HG03060 (cell line): Measurements from ENCODE around the gene SNRNP25.

ENCODE experiments used
- ATAC-seq: cut with Tn5 transposase; IDR thresholded peaks from one replicate; pipeline ENCODE4 v1.9.1; 2021; ENCODE audit warnings: low read depth, moderate number of reproducible peaks; ENCODE audit not compliant: unreplicated experiment

The SNRNP25 gene

DNA sequence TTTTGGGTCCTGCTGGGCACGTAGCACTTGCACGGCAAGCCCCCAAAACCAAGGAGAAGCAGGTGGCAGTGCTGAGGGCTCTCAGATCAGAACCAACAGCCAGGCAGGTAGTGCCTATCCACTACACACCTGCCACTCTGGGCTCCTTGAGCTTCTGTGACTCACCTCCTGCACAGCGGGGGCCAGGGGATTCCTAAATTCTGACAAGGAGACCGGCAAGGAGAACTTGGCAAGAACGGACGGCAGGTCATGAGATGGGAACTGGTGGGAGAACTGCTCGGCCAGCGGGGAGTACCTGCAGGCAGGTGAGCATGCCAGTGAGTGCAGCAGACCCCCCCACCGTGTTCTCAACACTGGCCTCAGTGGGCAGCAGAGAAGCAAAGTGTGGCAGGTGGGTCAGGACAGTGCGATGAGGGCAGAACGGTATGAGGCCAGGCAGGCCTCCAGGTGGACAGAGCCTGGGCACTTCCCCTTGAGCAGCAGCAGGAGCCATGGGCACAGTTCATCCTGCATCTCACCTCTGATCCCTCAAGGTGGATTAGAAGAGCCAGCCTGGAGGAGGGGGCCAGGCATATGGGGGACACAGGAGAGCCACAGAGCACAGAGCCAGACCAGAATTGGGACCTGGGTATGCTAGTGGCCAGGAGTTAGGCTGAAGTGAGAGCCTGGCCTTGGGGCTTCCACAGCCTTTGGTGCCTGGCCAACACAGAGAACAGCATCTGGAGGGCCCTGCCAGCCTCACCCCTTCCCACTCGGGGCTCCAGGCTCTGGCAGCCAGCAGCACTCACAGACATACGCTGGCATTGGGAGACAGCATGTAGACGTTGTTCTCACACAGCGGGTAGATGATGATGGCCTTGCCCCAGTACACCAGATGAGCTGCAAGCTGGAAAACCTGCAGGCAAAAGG, 39.1 kb downstream of the SNRNP25 start:
- ATAC-seq = no peak

DNA sequence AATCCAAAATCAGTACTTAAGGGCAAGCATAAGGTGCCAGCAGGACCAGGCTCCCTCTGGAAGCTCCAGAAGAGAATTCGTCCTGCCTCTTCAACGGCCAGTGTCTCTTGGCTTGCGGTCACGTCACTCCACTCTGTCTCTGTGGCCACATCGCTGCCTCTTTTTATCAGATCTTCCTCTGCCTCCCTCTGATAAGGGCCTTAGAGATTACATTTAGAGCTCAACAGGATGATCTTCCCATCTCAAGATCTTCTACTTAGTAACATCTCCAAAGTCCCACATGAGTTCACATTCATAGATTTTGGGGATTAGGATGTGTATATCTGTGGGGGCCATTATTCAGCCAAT, 41.3 kb downstream of the SNRNP25 start:
- ATAC-seq = no peak

DNA sequence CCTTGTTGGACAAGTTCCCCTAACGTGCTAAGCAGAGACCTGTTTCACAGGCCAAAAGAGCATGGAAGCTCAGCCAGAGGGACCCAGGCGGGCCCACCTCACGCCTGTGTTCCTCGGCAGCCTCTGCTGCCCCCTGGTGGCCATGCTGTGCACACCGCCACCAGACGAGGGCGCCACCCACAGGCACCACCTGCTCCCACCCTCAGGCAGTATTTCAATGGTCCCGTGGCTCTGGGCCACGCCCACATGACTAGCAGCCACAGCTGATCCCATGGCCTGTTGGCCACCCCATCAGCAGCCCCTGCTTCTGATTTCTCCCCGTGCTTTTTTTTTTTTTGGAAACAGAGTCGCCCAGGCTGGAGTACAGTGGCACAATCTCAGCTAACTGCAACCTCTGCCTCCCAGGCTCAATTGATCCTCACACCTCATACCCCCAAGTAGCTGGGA, 43.3 kb downstream of the SNRNP25 start:
- no peak for ATAC-seq

DNA sequence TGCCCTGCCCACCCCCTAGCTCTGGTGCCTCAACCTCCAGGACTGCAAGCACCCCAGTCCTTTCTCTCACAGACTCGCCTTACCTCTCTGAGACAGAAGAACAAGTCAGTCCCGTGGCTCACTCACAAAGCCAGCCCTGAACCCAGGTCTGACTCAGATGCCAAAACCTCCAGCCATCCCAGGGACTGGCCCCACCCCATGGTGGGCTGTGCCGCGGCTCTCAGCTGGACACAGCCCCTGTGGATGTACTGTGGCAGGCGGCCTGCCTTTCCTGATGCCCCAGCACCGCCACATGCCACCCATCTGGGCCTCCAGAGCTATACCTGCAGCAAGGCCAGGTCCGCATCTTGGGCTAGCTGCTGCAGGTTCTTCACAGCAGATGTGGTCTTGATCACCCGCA, 44.2 kb downstream of the SNRNP25 start:
- no peak for ATAC-seq

DNA sequence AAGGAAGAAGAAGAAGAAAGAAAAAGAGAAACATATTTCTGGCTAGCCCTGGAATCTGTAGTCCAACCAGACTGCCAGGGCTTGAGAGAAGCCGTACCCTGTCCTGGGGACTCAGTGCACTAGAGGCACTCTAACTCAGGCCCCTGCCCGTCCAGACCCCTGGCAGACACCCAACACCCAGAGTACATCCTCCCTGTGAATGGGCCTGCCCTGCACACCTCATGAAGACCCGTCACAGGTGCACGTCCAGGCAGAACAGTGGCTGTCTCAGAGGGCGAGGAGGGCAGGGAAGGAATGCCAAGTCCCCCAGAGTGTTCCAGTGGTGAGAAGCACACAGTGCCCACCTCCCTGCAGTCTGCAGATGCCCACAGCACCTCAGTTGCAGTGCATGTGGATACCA, 47.4 kb downstream of the SNRNP25 start:
- ATAC-seq = no peak

DNA sequence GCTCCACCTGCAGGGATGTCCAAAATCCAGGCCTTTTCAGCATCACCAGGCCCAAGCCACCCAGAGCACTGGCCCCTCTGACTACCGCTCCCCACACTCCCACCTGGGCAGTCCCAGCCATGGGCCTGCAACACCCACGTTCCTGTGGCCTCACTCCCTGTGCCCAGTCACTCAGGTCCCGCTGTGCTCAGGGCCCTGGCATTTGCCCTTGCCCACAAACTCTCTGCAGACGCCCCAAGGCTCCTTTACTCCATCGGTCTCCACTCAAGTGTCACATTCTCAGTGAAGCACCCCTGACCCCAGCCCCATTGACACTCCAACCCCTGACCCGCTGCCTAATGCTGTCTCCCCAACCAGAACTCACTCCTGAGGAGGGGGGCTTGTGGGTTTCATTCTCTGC, 48.0 kb downstream of the SNRNP25 start:
- no peak for ATAC-seq

DNA sequence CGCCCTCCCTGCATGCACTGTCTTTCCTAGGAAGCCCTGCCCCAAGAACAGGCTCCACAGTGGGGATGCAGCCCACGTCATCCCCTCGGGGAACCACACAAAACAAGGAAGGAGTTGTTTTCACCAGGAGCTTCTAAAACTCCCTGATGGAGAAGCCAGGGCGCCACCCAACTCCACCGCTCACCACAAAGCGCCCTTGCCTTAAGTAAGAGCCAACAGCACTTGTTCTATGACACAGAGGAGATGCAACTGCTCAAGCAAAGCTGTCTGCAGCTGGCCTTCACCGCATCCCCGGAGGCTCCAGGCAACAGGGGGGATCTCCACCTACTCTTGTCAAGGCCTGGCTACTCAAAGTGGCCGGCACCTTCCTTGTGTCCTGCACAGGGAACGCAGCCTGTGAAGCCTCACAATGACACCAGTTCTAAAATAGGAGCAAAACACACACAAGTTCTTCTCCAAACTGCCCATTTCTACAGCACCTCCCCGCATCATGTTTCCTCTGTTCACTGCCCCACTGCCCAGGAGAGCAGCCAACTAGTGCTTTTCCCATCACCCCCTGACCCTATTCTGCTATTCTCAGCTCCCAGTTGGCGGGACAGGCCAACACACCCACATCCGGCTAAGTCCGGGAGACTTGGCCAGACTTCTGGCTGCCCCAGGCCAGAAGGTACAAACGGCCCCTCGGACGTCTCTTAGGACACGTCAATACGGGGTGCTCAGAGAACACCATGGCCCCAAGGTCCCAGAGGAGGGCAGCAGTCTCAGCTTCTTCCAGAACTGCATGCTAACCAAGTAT, 48.6 kb downstream of the SNRNP25 start:
- ATAC-seq = no peak

DNA sequence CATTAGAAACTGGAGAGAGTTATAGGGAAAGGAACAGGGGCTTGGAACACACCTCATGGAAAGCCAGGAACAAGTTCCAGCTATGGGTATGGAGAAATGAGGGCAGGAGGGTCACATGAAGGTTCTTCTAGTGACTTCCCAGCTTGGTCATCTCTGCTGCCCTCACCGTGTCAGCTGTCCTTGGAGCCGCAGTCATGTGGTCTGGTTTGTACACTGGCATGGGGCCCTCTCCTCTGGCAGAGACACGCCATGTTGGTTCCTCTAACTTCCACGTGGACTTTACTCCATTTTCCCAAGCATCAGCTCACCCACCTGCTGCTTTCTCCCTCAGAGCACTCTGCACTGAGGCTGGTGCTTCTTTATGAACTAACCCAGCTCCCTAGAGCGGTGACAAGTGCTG, 50.7 kb downstream of the SNRNP25 start:
- ATAC-seq = no peak

DNA sequence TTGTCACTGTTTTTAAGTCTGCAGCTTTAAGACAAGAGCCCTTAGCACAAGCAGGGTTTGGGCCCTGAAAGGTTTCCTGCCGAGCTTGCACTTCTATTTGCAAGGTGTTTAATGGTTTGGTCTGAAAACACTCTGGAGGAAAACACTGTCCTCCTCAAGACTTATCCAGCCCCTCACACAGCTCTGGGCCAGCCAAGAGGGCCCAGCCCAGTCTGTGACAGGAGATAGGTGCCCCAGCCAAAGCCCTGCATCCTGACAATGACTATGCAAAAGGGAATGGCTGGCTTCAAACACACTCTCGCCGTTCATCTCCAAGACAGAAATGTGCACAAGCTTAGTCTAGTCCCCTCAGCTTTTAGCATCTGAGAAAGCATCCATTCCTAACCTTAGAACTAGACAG, 51.3 kb downstream of the SNRNP25 start:
- no peak for ATAC-seq

DNA sequence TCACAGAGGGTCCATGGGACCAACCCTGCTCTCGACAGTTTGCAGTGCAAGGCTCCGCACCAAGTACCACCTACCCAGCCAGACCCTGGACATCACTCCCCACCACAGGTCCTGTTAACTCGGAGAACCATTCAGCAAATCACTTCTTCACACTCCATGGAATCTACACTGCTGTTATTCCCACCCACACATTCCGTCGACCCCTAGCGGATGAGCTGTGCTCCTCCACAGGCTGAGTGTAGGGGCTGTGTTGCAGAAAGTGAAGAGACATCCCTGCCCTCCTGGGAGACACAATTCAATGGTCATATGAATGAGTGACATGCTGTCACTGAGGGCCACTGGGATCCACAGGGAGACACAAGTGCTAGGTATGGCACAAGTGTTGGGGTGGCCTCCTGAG, 51.9 kb downstream of the SNRNP25 start:
- no peak for ATAC-seq

DNA sequence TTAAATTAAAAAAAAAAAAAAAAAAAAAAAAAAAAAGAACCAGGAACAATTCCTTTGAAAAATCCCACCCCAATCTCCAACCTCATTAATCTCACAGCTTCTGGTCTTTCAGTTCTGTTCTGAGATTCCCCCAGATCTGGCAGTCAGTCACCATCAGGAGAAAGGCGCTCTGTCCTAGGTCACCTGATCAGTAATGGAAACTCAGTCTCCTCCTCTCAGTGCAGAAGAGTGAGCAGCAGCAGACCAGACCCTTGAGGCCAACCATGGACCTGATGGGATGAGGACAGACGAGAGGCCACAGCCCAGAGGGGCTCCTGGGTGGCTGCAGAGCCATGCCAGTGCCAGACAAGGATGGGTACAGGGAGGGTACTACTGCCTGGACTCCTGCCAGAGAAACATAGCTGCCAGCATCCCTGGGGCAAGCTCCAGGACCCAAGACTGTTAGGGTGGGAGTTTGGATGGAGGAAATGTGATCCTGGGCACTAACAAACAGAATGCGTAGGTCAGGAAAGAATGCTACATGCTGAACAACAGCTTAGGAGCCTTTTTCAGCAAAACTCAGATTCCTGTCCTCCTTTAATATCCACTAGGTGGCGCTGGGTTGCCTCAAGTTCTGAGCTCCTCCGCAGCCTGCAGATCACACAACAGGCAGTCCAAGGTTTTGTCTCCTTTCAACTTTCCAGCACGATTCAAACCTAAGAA, 53.1 kb downstream of the SNRNP25 start:
- no peak for ATAC-seq
